LNCaP clone FGC (cell line): ENCODE data around the gene C16orf54.
"Not testable (repeated sequence)": the region's sequence is repeated elsewhere in the genome, so short reads cannot be mapped to it uniquely, and the experiment has no call there.

Experiments used
- DNase-seq: peaks from one replicate; pipeline ENCODE4 v3.0.0-alpha.2; 2011; ENCODE audit warnings: low read depth
- H3K4me3 ChIP-seq: 2 replicates; pipeline ENCODE4 v1.5.1; 2011; ENCODE audit warnings: mild to moderate bottlenecking, low read depth, low read length, control low read depth
- TF ChIP-seq, protein P1 (sequence below): IDR thresholded peaks from 2 replicates; pipeline ENCODE4 v1.5.1; 2012; ENCODE audit warnings: mild to moderate bottlenecking; ENCODE audit not compliant: control insufficient read depth, insufficient read depth; ENCODE audit errors: extremely low read depth

C16orf54 gene

DNA sequence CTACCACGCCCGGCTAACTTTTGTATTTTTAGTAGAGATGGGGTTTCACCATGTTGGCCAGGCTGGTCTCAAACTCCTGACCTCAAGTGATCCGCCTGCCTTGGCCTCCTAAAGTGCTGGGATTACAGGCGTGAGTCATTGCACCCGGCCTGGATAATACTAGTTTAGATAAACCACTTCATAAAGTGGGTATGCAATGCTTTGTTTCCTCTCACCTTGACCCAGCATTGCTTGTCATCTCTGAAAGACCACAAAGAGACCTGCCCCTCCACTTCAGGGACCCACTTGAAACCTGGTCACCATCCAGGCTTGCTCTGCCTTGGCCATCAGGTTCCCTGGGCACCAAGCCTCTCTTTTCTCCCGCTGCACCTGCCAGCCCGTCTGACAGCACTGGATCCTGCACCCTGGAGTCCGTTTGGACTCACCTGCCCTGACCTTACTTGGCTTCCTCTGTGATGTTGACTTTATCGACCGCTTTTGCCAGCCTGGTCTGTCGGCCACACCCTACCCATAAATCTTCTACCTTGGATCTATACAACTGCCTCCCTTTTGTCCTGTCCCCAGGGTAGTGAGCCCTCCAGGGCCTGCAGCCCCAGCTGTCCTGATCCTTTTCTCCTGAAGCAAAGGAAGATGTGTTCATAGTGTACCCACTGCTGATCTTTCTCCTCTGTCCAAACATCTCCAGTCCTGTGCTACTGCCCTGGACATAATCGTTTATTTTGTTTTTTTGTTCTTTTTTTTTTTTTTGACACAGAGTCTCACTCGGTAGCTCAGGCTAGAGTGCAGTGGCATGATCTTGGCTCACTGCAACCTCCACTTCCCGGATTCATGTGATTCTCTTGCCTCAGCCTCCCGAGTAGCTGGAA, 19.6 kb upstream of the C16orf54 start:
- no peak overlapping the region for H3K4me3 ChIP-seq
- peak; percentile 98 for DNase-seq
- TF ChIP-seq, protein P1, sequence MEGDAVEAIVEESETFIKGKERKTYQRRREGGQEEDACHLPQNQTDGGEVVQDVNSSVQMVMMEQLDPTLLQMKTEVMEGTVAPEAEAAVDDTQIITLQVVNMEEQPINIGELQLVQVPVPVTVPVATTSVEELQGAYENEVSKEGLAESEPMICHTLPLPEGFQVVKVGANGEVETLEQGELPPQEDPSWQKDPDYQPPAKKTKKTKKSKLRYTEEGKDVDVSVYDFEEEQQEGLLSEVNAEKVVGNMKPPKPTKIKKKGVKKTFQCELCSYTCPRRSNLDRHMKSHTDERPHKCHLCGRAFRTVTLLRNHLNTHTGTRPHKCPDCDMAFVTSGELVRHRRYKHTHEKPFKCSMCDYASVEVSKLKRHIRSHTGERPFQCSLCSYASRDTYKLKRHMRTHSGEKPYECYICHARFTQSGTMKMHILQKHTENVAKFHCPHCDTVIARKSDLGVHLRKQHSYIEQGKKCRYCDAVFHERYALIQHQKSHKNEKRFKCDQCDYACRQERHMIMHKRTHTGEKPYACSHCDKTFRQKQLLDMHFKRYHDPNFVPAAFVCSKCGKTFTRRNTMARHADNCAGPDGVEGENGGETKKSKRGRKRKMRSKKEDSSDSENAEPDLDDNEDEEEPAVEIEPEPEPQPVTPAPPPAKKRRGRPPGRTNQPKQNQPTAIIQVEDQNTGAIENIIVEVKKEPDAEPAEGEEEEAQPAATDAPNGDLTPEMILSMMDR, result no peak

DNA sequence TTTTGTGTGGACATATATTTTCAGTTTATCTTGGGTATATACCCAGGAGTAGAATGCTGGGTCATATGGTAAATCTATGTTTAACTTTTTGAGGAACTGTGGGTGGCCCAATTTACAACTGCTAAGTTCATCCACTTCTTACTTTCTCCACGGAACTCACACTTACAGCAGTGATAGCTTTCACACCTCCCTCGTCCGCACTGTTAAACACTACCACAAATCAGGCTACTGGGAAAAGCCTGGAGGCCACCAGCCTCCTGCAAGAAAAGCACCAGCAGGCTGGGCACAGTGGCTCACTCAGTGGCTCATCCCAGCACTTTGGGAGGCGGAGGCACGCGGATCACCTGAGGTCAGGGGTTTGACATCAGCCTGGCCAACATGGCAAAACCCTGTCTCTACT, 17.5 kb upstream of the C16orf54 start:
- H3K4me3 ChIP-seq, result no peak overlapping the region
- DNase-seq, result no peak
- TF ChIP-seq, protein P1, result no peak

DNA sequence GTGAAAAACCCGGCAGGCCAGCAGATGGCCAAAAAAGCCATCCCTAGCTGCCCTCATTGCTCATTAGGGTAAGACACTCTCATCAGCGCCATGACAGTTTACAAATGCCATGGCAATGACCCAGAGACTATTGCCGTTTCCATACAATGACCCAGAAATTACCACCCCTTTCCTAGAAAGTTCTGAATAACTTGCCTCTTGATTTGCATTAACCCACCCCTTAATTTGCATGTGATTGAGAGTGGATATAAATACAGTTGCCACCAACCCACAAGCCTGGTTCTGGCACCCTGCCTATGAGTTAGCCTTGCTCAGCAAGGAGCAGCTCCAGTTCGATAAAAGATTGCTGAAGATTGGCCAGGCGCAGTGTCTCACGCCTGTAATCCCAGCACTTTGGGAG, 16.1 kb upstream of the C16orf54 start:
- no peak overlapping the region for H3K4me3 ChIP-seq
- TF ChIP-seq, protein P1, result no peak
- no peak for DNase-seq

DNA sequence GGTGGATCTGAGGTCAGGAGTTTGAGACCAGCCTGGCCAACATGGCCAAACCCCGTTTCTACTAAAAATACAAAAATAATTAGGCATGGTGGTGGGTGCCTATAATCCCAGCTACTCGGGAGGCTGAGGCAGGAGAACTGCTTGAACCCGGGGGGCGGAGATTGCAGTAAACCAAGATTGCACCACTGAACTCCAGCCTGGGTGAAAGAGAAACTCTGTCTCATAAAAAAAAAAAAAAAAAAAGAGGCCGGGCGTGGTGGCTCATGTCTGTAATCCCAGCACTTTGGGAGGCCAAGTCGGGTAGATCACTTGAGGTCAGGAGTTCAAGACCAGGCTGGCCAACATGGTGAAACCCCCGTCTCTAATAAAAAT, 15.5 kb upstream of the C16orf54 start:
- H3K4me3 ChIP-seq, DNase-seq: not testable (repeated sequence)

DNA sequence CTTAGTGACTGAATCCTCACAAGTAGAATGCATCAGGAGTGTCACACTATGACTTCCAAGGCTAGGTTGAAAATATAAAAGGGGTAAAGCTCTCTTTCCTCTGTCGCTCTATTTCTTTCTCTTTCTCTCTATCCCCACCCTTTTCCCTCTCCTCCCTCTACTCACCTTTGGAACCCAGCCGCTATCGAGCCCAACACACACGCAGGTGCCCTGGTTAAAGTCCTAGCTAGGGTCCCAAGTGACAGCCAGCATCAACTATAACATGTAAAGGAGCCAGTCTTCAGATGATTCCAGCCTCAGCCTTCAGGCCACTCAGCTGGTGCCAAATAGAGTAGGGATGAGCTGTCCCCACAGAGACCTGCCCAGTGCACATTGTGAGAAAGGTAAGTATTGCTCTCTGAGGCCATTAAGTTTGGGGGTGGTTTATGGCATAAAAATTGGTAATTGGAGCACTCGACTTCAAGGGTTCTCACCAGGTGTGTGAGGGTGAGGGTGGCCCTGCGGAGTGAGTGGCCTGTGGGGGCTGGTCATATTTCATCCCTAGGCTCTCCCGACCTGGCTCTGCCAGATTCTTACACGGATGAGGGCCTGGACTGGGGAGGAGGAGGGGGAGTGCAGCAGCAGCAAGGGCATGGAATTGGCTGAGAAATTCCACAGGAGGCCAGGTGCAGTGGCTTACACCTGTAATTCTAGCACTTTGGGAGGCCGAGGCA, 14.9 kb upstream of the C16orf54 start:
- TF ChIP-seq, protein P1, result no peak
- no peak for DNase-seq
- no peak overlapping the region for H3K4me3 ChIP-seq

DNA sequence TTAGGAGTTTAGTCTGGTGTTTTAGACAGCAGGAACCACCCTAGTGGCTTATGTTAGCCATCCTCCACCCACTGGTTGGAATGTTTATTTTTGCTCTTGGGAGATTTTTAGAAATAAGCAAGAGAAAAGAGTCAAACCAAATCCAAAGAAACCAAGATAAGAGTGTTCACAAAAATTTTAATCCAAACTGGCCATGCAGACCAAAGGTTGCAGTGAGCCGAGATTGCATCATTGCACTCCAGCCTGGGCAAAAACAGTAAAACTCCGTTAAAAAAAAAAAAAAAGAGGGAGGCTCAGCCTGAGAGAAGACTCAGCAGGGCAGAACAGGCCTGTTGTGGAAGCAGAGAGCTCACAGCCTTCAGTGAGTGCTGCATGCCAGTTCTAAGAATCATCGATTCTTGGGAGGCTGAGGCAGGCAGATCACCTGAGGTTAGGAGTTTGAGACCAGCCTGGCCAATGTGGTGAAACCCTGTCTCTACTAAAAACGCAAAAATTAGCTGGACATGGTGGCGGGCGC, 12.2 kb upstream of the C16orf54 start:
- DNase-seq, result no peak
- TF ChIP-seq, protein P1, result no peak
- no peak overlapping the region for H3K4me3 ChIP-seq

DNA sequence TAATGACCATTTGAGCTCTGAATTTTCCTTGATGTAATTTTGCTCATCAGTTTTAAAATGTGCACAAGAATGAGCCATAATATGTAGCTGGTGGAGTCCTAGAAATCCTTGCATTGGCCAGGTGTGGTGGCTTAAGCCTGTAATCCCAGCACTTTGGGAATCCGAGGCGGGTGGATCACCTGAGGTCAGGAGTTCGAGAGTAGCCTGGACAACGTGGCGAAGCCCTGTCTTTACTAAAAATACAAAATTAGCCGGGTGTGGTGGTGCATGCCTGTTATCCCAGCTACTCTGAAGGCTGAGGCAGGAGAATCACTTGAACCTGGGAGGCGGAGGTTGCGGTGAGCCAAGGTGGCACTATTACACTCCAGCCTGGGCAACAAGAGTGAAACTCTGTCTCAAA, 11.3 kb upstream of the C16orf54 start:
- not testable (repeated sequence) for DNase-seq, H3K4me3 ChIP-seq
